CD4-positive, alpha-beta T cell (primary cell): ENCODE results near the gene KIAA0040. TPM values are rescaled to one million over a fixed set of nuclear protein-coding genes. Genes with fewer than 3 reads are reported as not detected.

ENCODE experiments used
- ATAC-seq: fragments of 200-7000 bp; cut with Tn5 transposase; one replicate; pipeline ENCODE4 v1.10.0; 2022; ENCODE audit warnings: mild to moderate bottlenecking; ENCODE audit not compliant: poor library complexity
- CTCF ChIA-PET: fragments of 350-600 bp; sonication (Branson Sonifier 250); formaldehyde crosslinking; loops from one replicate; lab custom pipeline; 2021; ENCODE audit warnings: antibody characterized with exemption, inconsistent platforms; lab: Charles Lee
- POLR2A ChIA-PET: fragments of 350-600 bp; sonication (Branson Sonifier 250); formaldehyde crosslinking; loops from one replicate; lab custom pipeline; 2021; ENCODE audit warnings: antibody characterized with exemption, inconsistent platforms; lab: Charles Lee
- DNase-seq, 14 experiments: peaks; one replicate each; pipeline ENCODE4 v3.0.0-alpha.2; 2013 to 2020; ENCODE audit warnings: mixed read lengths in 2 of 14
- H3K27ac ChIP-seq, 2 donors: one replicate each; pipeline versions ENCODE4 v1.5.1 to v1.7.0; 2013; ENCODE audit warnings: low read length in 2 of 2, low read depth in 1 of 2, mild to moderate bottlenecking in 1 of 2
- H3K27me3 ChIP-seq, 2 experiments: 1 replicate in 1 of 2; 2 replicates in 1 of 2; pipeline versions ENCODE4 v1.6.1 to v1.7.0; 2013; ENCODE audit warnings: low read length in 2 of 2, control low read depth in 1 of 2, mild to moderate bottlenecking in 1 of 2, moderate library complexity in 1 of 2; ENCODE audit not compliant: insufficient read depth in 2 of 2, control insufficient read depth in 1 of 2
- H3K36me3 ChIP-seq: one replicate; pipeline ENCODE4 v1.6.1; 2013; ENCODE audit warnings: low read length, control low read depth; ENCODE audit not compliant: insufficient read depth
- H3K4me1 ChIP-seq: one replicate; pipeline ENCODE4 v1.6.1; 2013; ENCODE audit warnings: low read length, control low read depth; ENCODE audit not compliant: insufficient read depth
- H3K4me3 ChIP-seq: one replicate; pipeline ENCODE4 v1.5.1; 2013; ENCODE audit warnings: mild to moderate bottlenecking, low read length, moderate library complexity
- H3K9me3 ChIP-seq, 2 experiments: 1 replicate in 1 of 2; 2 replicates in 1 of 2; pipeline versions ENCODE4 v1.6.1 to v1.7.0; 2013; ENCODE audit warnings: low read length in 2 of 2, mild to moderate bottlenecking in 2 of 2, control low read depth in 1 of 2, moderate library complexity in 1 of 2; ENCODE audit not compliant: control insufficient read depth in 1 of 2, insufficient read depth in 1 of 2
- H3K27ac Mint-ChIP-seq: one replicate; pipeline ENCODE4 v1.8.0; 2020; ENCODE audit warnings: mixed read lengths
- H3K27me3 Mint-ChIP-seq: one replicate; pipeline ENCODE4 v1.8.0; 2021; ENCODE audit warnings: mixed read lengths
- H3K36me3 Mint-ChIP-seq: one replicate; pipeline ENCODE4 v1.8.0; 2021; ENCODE audit warnings: low read depth, mixed read lengths
- H3K4me1 Mint-ChIP-seq: one replicate; pipeline ENCODE4 v1.8.0; 2021; ENCODE audit warnings: low read depth, mixed read lengths
- H3K4me3 Mint-ChIP-seq: one replicate; pipeline ENCODE4 v1.8.0; 2020; ENCODE audit warnings: mild to moderate bottlenecking, mixed read lengths
- H3K9me3 Mint-ChIP-seq: one replicate; pipeline ENCODE4 v1.8.0; 2020; ENCODE audit warnings: mixed read lengths
- intact Hi-C, 2 experiments: fragments of 100-400 bp; cut with DNase I in 1 of 2; cut with micrococcal nuclease in 1 of 2; formaldehyde crosslinking; loops; one replicate each; pipeline versions ENCODE4 v1.15.1 to v1.9.0; 2023 to 2025; cut with DNase I, micrococcal nuclease
- total RNA-seq, 174 experiments: library from RNA in 2 of 174; stranded (reverse) in 2 of 174; gene quantifications; one replicate each; pipeline ENCODE4 v1.2.3 and lab custom pipeline; 2021 to 2026
- TF ChIP-seq, protein P1 (sequence below): fragments of 200-600 bp; IDR thresholded peaks from one replicate; pipeline ENCODE4 v1.8.0; 2022; ENCODE audit warnings: antibody characterized with exemption, mild to moderate bottlenecking

KIAA0040 gene
- total RNA-seq, 2 experiments from 2014 or later, result 13.5 to 14.5 TPM

DNA sequence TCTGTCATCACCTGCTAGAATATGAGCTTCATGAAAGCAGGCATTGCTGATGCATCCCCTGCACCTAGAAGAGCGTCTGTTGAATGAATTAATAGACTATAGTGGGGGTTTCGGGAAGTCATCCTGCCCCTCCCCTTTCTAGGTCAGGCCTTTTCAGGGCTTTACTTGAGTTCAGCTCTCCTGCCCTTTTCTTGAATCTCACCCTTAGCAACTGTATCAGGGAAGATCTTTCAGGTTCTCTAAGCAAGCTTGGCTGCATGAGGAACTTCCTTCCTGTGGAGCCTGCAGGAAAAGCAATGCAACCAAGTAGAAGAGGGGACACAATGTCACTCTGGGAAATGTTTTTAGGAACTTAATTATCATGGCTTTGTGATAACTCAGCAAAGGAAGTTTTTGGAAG is 27.2 kb upstream of the KIAA0040 start:
- Mint-ChIP-seq H3K4me1 (peaks cover 17% of the 10 kb centered on the region), H3K27me3 (no peaks in the 10 kb centered on the region), H3K9me3 (no peaks in the 10 kb centered on the region), H3K27ac (no peak overlapping the region), H3K36me3 (no peaks in the 10 kb centered on the region), H3K4me3 (no peak overlapping the region)
- Histone ChIP-seq H3K4me1 (no peaks in the 10 kb centered on the region), H3K9me3 (no peaks in the 10 kb centered on the region), H3K36me3 (no peaks in the 10 kb centered on the region), H3K4me3 (no peak overlapping the region), H3K27ac (no peak overlapping the region), H3K27me3 (no peaks in the 10 kb centered on the region)
- no peak for DNase-seq
- ATAC-seq, result no peak
- TF ChIP-seq, protein P1, sequence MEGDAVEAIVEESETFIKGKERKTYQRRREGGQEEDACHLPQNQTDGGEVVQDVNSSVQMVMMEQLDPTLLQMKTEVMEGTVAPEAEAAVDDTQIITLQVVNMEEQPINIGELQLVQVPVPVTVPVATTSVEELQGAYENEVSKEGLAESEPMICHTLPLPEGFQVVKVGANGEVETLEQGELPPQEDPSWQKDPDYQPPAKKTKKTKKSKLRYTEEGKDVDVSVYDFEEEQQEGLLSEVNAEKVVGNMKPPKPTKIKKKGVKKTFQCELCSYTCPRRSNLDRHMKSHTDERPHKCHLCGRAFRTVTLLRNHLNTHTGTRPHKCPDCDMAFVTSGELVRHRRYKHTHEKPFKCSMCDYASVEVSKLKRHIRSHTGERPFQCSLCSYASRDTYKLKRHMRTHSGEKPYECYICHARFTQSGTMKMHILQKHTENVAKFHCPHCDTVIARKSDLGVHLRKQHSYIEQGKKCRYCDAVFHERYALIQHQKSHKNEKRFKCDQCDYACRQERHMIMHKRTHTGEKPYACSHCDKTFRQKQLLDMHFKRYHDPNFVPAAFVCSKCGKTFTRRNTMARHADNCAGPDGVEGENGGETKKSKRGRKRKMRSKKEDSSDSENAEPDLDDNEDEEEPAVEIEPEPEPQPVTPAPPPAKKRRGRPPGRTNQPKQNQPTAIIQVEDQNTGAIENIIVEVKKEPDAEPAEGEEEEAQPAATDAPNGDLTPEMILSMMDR, result no peak
- intact Hi-C loops, result loop anchor here (5.0 to 10.0 kb wide), 2 partner anchors 45 to 78 kb away; no protein-coding TSS in a partner anchor
- ChIA-PET POLR2A (no interaction called here), CTCF (no interaction called here)

DNA sequence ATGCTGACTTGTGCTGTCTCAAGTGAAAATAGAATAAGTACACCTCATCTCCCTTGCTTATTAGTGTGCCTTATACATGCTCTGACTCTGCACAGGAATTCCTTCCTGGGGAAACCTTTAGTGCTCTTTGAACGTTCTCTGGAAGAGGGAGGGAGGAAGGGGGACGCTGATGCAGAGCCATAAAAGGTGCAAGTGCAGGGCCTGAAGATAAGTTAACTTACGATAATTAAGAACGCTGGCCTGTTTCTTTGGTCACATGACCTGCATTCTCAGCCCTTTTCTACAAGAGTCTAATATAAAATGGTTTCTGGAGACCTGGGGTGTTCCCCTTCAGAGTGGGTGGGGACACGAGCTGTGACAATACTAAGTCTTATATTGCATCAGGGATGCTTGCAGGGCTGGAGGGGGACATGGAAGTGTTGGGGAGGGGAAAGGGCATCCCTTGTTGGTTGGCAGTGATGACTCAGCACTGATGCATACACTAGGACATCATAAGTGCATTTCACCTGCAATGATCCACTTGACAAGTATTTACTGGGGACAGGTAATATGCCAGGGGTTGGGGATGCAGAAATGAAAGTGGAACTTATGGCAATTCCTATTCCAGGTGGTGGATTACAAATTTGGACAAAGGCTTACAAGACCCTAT is 26.3 kb upstream of the KIAA0040 start:
- Mint-ChIP-seq H3K4me3 (no peak overlapping the region), H3K27me3 (no peaks in the 10 kb centered on the region), H3K27ac (no peak overlapping the region), H3K4me1 (peaks cover 22% of the 10 kb centered on the region), H3K36me3 (no peaks in the 10 kb centered on the region), H3K9me3 (no peaks in the 10 kb centered on the region)
- DNase-seq (no peak), ATAC-seq (no peak)
- Histone ChIP-seq H3K4me3 (no peak overlapping the region), H3K27me3 (no peaks in the 10 kb centered on the region), H3K4me1 (no peaks in the 10 kb centered on the region), H3K36me3 (no peaks in the 10 kb centered on the region), H3K9me3 (no peaks in the 10 kb centered on the region), H3K27ac (no peak overlapping the region)
- POLR2A ChIA-PET, result no interaction called here
- TF ChIP-seq, protein P1, result no peak
- intact Hi-C loops, result loop anchor here (5.0 to 10.0 kb wide), 2 partner anchors 46 to 78 kb away; no protein-coding TSS in a partner anchor
- CTCF ChIA-PET, result no interaction called here

DNA sequence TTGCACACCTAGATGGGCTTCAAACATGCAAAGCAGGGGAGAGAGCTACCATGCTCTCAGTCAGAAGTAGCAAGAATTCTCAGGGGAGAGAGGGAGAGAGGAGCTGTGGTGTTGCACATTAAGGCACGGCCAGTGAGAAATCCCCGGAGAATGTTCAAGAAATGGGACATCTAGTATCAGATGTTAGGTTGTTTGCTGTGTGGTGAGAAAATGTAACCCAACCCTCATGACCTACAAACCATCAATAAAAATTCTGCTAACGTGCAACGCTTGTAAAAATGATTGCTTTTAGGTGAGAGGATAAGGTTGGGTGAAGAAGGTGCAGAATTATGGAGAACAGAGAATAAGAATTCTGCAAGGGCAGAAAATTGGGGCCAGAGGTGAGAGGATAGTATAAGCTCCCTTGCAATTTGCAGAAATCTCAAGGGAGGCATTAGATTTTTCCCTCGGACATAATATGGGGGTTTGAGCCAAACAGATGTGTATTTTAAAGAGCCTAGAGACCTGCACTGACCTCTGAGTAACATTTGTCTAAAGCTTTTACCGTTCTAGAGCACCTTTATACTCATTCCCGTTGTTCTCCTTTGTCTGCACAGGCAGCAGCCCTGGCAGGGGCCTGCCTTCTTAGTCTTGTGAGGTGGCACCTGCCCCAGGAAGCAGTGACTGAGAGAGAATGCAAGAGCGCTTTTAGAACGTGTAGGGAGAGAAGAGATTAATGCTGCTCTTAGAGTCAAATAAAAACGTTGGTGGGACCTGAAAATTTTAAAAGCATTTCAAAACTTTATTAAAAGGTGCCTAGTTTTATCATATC is 25.4 kb upstream of the KIAA0040 start:
- H3K27ac ChIP-seq, result no peak overlapping the region
- intact Hi-C loops, result loop anchor here (5.0 to 10.0 kb wide), 2 partner anchors 47 to 79 kb away; no protein-coding TSS in a partner anchor
- Mint-ChIP-seq H3K9me3 (no peaks in the 10 kb centered on the region), H3K4me3 (no peak overlapping the region), H3K36me3 (no peaks in the 10 kb centered on the region), H3K27me3 (no peaks in the 10 kb centered on the region), H3K27ac (no peak overlapping the region), H3K4me1 (peaks cover 32% of the 10 kb centered on the region)
- TF ChIP-seq, protein P1, result no peak
- no peaks in the 10 kb centered on the region for H3K36me3 ChIP-seq
- H3K9me3 ChIP-seq, result no peaks in the 10 kb centered on the region
- ChIA-PET CTCF (no interaction called here), POLR2A (no interaction called here)
- H3K4me1 ChIP-seq, result no peaks in the 10 kb centered on the region
- no peak for ATAC-seq
- DNase-seq, result no peak
- no peaks in the 10 kb centered on the region for H3K27me3 ChIP-seq
- H3K4me3 ChIP-seq, result no peak overlapping the region
